ENCODE results near the gene OPCML.

OPCML gene

GRCh38 chr11:132520199-132520598 lies 1012.1 kb downstream of the OPCML start:
- DNase-seq, result no peak

- no peak for DNase-seq
These were observed 1013.0 kb downstream of the OPCML start for GRCh38 chr11:132519241-132519815.

- DNase-seq, result no peak
These were observed 1027.7 kb downstream of the OPCML start for GRCh38 chr11:132504501-132505041.

- DNase-seq, result no peak
These were observed 1030.9 kb downstream of the OPCML start for GRCh38 chr11:132501356-132501755.

- no peak for DNase-seq
These were observed 1032.6 kb downstream of the OPCML start for GRCh38 chr11:132499661-132500060.

GRCh38 chr11:132496341-132496740 lies 1036.0 kb downstream of the OPCML start:
- DNase-seq, result no peak

GRCh38 chr11:132493801-132494200 lies 1038.5 kb downstream of the OPCML start:
- no peak for DNase-seq

GRCh38 chr11:132490978-132491377 lies 1041.3 kb downstream of the OPCML start:
- no peak for DNase-seq

- DNase-seq, result no peak
These were observed 1046.2 kb downstream of the OPCML start for GRCh38 chr11:132486060-132486459.

- DNase-seq, result no peak
These were observed 1057.3 kb downstream of the OPCML start for GRCh38 chr11:132475026-132475425.

- no peak for DNase-seq
These were observed 1059.7 kb downstream of the OPCML start for GRCh38 chr11:132472411-132473172.

- no peak for DNase-seq
These were observed 1060.8 kb downstream of the OPCML start for GRCh38 chr11:132471466-132471865.

- no peak for DNase-seq
These were observed 1065.3 kb downstream of the OPCML start for GRCh38 chr11:132466983-132467382.

GRCh38 chr11:132464939-132465338 lies 1067.4 kb downstream of the OPCML start:
- DNase-seq, result no peak

GRCh38 chr11:132464003-132464342 lies 1068.3 kb downstream of the OPCML start:
- no peak for DNase-seq

- DNase-seq, result no peak
These were observed 1068.9 kb downstream of the OPCML start for GRCh38 chr11:132463295-132464002.

GRCh38 chr11:132459736-132460135 lies 1072.6 kb downstream of the OPCML start:
- no peak for DNase-seq

- no peak for DNase-seq
These were observed 1074.9 kb downstream of the OPCML start for GRCh38 chr11:132457445-132457844.

- no peak for DNase-seq
These were observed 1075.5 kb downstream of the OPCML start for GRCh38 chr11:132456751-132457328.

- no peak for DNase-seq
These were observed 1077.3 kb downstream of the OPCML start for GRCh38 chr11:132455044-132455443.

GRCh38 chr11:132453406-132453805 lies 1078.9 kb downstream of the OPCML start:
- DNase-seq, result no peak

- no peak for DNase-seq
These were observed 1079.7 kb downstream of the OPCML start for GRCh38 chr11:132452616-132453015.

GRCh38 chr11:132451942-132452601 lies 1080.2 kb downstream of the OPCML start:
- DNase-seq, result no peak
